Stimulated activated effector memory CD8-positive, alpha-beta T cell treated with anti-CD3 and anti-CD28 coated beads, Interleukin-12 subunit alpha, Interleukin-12 subunit beta, amount 100 ng/mL, for 72 hours (primary cell): ENCODE measurements around the gene ATL1.
"Not testable (repeated sequence)": the region's sequence is repeated elsewhere in the genome, so short reads cannot be mapped to it uniquely, and the experiment has no call there.

ENCODE experiments used
- ATAC-seq: fragments of 150-1000 bp; cut with Tn5 transposase; 2 replicates; pipeline ENCODE4 v1.10.0; 2021
- DNase-seq, 2 donors: peaks; one replicate each; pipeline ENCODE4 v3.0.0; 2021 to 2022; ENCODE audit warnings: low spot score in 2 of 2
- H3K27ac Mint-ChIP-seq: one replicate; pipeline ENCODE4 v1.8.0; 2022; ENCODE audit warnings: mild to moderate bottlenecking, mixed read lengths
- H3K36me3 Mint-ChIP-seq: one replicate; pipeline ENCODE4 v1.8.0; 2022; ENCODE audit warnings: mild to moderate bottlenecking, mixed read lengths
- H3K4me1 Mint-ChIP-seq: one replicate; pipeline ENCODE4 v1.8.0; 2022; ENCODE audit warnings: mixed read lengths
- H3K4me3 Mint-ChIP-seq: one replicate; pipeline ENCODE4 v1.8.0; 2022; ENCODE audit warnings: mild to moderate bottlenecking, mixed read lengths
- H3K9me3 Mint-ChIP-seq: one replicate; pipeline ENCODE4 v1.8.0; 2022; ENCODE audit warnings: mixed read lengths

The ATL1 gene

GRCh38 chr14:50531595-50532501 is 28.1 kb upstream of the ATL1 start:
- DNase-seq (peak; percentile 20 to 72), ATAC-seq (peak; percentile 37)
- Mint-ChIP-seq H3K27ac (peak overlapping the region; percentile 87), H3K4me3 (peak overlapping the region; percentile 86), H3K9me3 (peaks cover 2% of the 10 kb centered on the region), H3K36me3 (peaks cover 17% of the 10 kb centered on the region), H3K4me1 (peaks cover 44% of the 10 kb centered on the region)

- H3K27ac Mint-ChIP-seq: peak within 1 kb of the TSS; percentile 87
- H3K9me3 Mint-ChIP-seq: peaks cover 2% of the 10 kb centered on the region
- H3K4me3 Mint-ChIP-seq: peak within 1 kb of the TSS; percentile 86
- peaks cover 17% of the 10 kb centered on the region for H3K36me3 Mint-ChIP-seq
- peak; percentile 80 to 93 for DNase-seq
- peak; percentile 98 for ATAC-seq
- peaks cover 44% of the 10 kb centered on the region for H3K4me1 Mint-ChIP-seq
Observed at GRCh38 chr14:50532502-50533240, 27.3 kb upstream of the ATL1 start, which contains the start of gene MAP4K5. MAP4K5 (minus strand) TSS chr14:50532569; CDS start chr14:50532049, 520 bp downstream.

GRCh38 chr14:50533241-50533705 is 26.7 kb upstream of the ATL1 start:
- Mint-ChIP-seq H3K36me3 (peaks cover 12% of the 10 kb centered on the region), H3K4me1 (peaks cover 38% of the 10 kb centered on the region)

GRCh38 chr14:50533806-50534205 is 26.1 kb upstream of the ATL1 start:
- H3K27ac Mint-ChIP-seq: no peak overlapping the region
- peaks cover 7% of the 10 kb centered on the region for H3K36me3 Mint-ChIP-seq
- peaks cover 38% of the 10 kb centered on the region for H3K4me1 Mint-ChIP-seq
- H3K9me3 Mint-ChIP-seq: peaks cover 2% of the 10 kb centered on the region
- DNase-seq: no peak
- no peak for ATAC-seq
- H3K4me3 Mint-ChIP-seq: no peak overlapping the region

More at GRCh38 chr14:50533241-50533705, 26.7 kb upstream of the ATL1 start:
- peak overlapping the region; percentile 87 for H3K27ac Mint-ChIP-seq
- ATAC-seq: no peak
- peak overlapping the region; percentile 86 for H3K4me3 Mint-ChIP-seq
- no peak for DNase-seq
- H3K9me3 Mint-ChIP-seq: peaks cover 2% of the 10 kb centered on the region

- ATAC-seq: no peak
- peaks cover 33% of the 10 kb centered on the region for H3K4me1 Mint-ChIP-seq
- DNase-seq: no peak
- H3K27ac Mint-ChIP-seq: no peak overlapping the region
- H3K9me3 Mint-ChIP-seq: peaks cover 2% of the 10 kb centered on the region
- peaks cover 1% of the 10 kb centered on the region for H3K36me3 Mint-ChIP-seq
- H3K4me3 Mint-ChIP-seq: no peak overlapping the region
Observed at GRCh38 chr14:50534416-50534815, 25.5 kb upstream of the ATL1 start.

- Mint-ChIP-seq H3K36me3 (no peaks in the 10 kb centered on the region), H3K9me3 (peaks cover 2% of the 10 kb centered on the region), H3K27ac (no peak overlapping the region), H3K4me3 (no peak overlapping the region), H3K4me1 (peaks cover 27% of the 10 kb centered on the region)
- DNase-seq (no peak), ATAC-seq (no peak)
Observed at GRCh38 chr14:50534997-50535396, 24.9 kb upstream of the ATL1 start.

- not testable (repeated sequence) for H3K4me3 Mint-ChIP-seq, ATAC-seq, H3K27ac Mint-ChIP-seq, H3K9me3 Mint-ChIP-seq, DNase-seq, H3K36me3 Mint-ChIP-seq
- peaks cover 17% of the 10 kb centered on the region for H3K4me1 Mint-ChIP-seq
Observed at GRCh38 chr14:50538034-50538433, 21.9 kb upstream of the ATL1 start.

- Mint-ChIP-seq H3K36me3 (no peaks in the 10 kb centered on the region), H3K4me3 (no peak overlapping the region), H3K4me1 (peaks cover 13% of the 10 kb centered on the region), H3K9me3 (peaks cover 2% of the 10 kb centered on the region), H3K27ac (no peak overlapping the region)
- ATAC-seq (no peak), DNase-seq (no peak)
Observed at GRCh38 chr14:50539051-50539450, 20.9 kb upstream of the ATL1 start.

- no peak overlapping the region for H3K27ac Mint-ChIP-seq
- no peaks in the 10 kb centered on the region for H3K36me3 Mint-ChIP-seq
- H3K4me3 Mint-ChIP-seq: no peak overlapping the region
- DNase-seq (no peak), ATAC-seq (peak; percentile 35)
- H3K4me1 Mint-ChIP-seq: peaks cover 13% of the 10 kb centered on the region
- H3K9me3 Mint-ChIP-seq: no peaks in the 10 kb centered on the region
Observed at GRCh38 chr14:50541159-50541567, 18.8 kb upstream of the ATL1 start.

GRCh38 chr14:50542941-50543418 is 17.0 kb upstream of the ATL1 start:
- DNase-seq (peak in 1 of 2 donors; percentile 12), ATAC-seq (peak; percentile 94)
- Mint-ChIP-seq H3K4me3 (no peak overlapping the region), H3K9me3 (no peaks in the 10 kb centered on the region), H3K27ac (peak overlapping the region; percentile 46), H3K4me1 (peaks cover 13% of the 10 kb centered on the region), H3K36me3 (no peaks in the 10 kb centered on the region)

- no peak overlapping the region for H3K4me3 Mint-ChIP-seq
- H3K9me3 Mint-ChIP-seq: no peaks in the 10 kb centered on the region
- peaks cover 13% of the 10 kb centered on the region for H3K4me1 Mint-ChIP-seq
- no peak overlapping the region for H3K27ac Mint-ChIP-seq
- H3K36me3 Mint-ChIP-seq: no peaks in the 10 kb centered on the region
- DNase-seq (no peak), ATAC-seq (no peak)
Observed at GRCh38 chr14:50544911-50545310, 15.0 kb upstream of the ATL1 start.

- DNase-seq (no peak), ATAC-seq (no peak)
- Mint-ChIP-seq H3K36me3 (no peaks in the 10 kb centered on the region), H3K9me3 (no peaks in the 10 kb centered on the region), H3K4me1 (peaks cover 13% of the 10 kb centered on the region), H3K27ac (no peak overlapping the region), H3K4me3 (no peak overlapping the region)
Observed at GRCh38 chr14:50545618-50546017, 14.3 kb upstream of the ATL1 start.

- H3K4me3 Mint-ChIP-seq: no peak overlapping the region
- no peak for ATAC-seq
Observed at GRCh38 chr14:50550294-50550693, 9.7 kb upstream of the ATL1 start.

GRCh38 chr14:50551877-50552276 is 8.1 kb upstream of the ATL1 start:
- no peaks in the 10 kb centered on the region for H3K4me1 Mint-ChIP-seq
- no peak overlapping the region for H3K4me3 Mint-ChIP-seq
- peaks cover 8% of the 10 kb centered on the region for H3K9me3 Mint-ChIP-seq
- H3K27ac Mint-ChIP-seq: no peak overlapping the region
- ATAC-seq: no peak
- H3K36me3 Mint-ChIP-seq: no peaks in the 10 kb centered on the region
- no peak for DNase-seq

More at GRCh38 chr14:50550294-50550693, 9.7 kb upstream of the ATL1 start:
- Mint-ChIP-seq H3K27ac (no peak overlapping the region), H3K9me3 (peaks cover 8% of the 10 kb centered on the region), H3K36me3 (no peaks in the 10 kb centered on the region), H3K4me1 (no peaks in the 10 kb centered on the region)
- no peak for DNase-seq

GRCh38 chr14:50552796-50553195 is 7.1 kb upstream of the ATL1 start:
- not testable (repeated sequence) for H3K36me3 Mint-ChIP-seq, H3K4me3 Mint-ChIP-seq, ATAC-seq, H3K4me1 Mint-ChIP-seq, H3K9me3 Mint-ChIP-seq, DNase-seq, H3K27ac Mint-ChIP-seq
